Measurements from ENCODE around the gene STYXL1. TPM values are rescaled to one million over a fixed set of nuclear protein-coding genes. Genes with fewer than 3 reads are reported as not detected.

STYXL1 gene
- total and polyA plus RNA-seq, 2 experiments from 2014 or later, result 28.0 to 39.2 TPM

GRCh38 chr7:75996476-75996875 lies 51.3 kb downstream of the STYXL1 start:
- Histone ChIP-seq H2AFZ (no peak overlapping the region), H3K4me2 (no peak overlapping the region), H4K20me1 (replicated peaks; ENCODE audit: insufficient read depth) (no peaks in the 10 kb centered on the region), H3F3A (replicated peaks; ENCODE audit: low read depth) (peaks cover 10% of the 10 kb centered on the region; the same call in 1 of the 2 replicates), H3K36me3 (ENCODE audit: insufficient read depth) (no peaks in the 10 kb centered on the region), H3K4me3 (no peak overlapping the region), H3K79me2 (replicated peaks; ENCODE audit: insufficient read depth) (no peaks in the 10 kb centered on the region), H3K27me3 (ENCODE audit: insufficient read depth) (no peaks in the 10 kb centered on the region), H3K9me2 (ENCODE audit: insufficient read depth) (no peaks in the 10 kb centered on the region), H3K4me1 (ENCODE audit: insufficient read depth) (peaks cover 11% of the 10 kb centered on the region), H3K27ac (ENCODE audit: low read depth) (no peak overlapping the region)
- H3K4me3 Mint-ChIP-seq, result no peak overlapping the region; the same call in 2 of the 3 replicates
- peaks cover 6% of the 10 kb centered on the region for H3K27me3 Mint-ChIP-seq (ENCODE audit: insufficient read depth, low read depth, poor library complexity)
- H3K36me3 Mint-ChIP-seq (ENCODE audit: low read depth), result peaks cover 18% of the 10 kb centered on the region
- no peak overlapping the region for H3K27ac Mint-ChIP-seq
- H3K9me3 Mint-ChIP-seq, result no peaks in the 10 kb centered on the region; the same call in 1 of the 3 replicates
- TF ChIP-seq EZH2 (IDR thresholded peaks at IDR 0.05; ENCODE audit: low read depth, unreplicated experiment), result no peak
- DNase-seq (ENCODE audit: low spot score) (no peak), ATAC-seq (no peak)
- H3K4me1 Mint-ChIP-seq, result peaks cover 18% of the 10 kb centered on the region; the same call in 2 of the 3 replicates

GRCh38 chr7:75995996-75996395 lies 51.8 kb downstream of the STYXL1 start:
- no peaks in the 10 kb centered on the region for H4K20me1 ChIP-seq (replicated peaks; ENCODE audit: insufficient read depth)
- Mint-ChIP-seq H3K36me3 (ENCODE audit: low read depth) (peaks cover 18% of the 10 kb centered on the region), H3K4me3 (peak overlapping the region; percentile 27; the same call in 1 of the 3 replicates), H3K9me3 (no peaks in the 10 kb centered on the region; the same call in 2 of the 3 replicates), H3K27me3 (ENCODE audit: insufficient read depth, low read depth, poor library complexity) (peaks cover 6% of the 10 kb centered on the region), H3K27ac (no peak overlapping the region), H3K4me1 (peaks cover 20% of the 10 kb centered on the region)
- no peaks in the 10 kb centered on the region for H3K79me2 ChIP-seq (replicated peaks; ENCODE audit: insufficient read depth)
- no peak overlapping the region for H3K4me2 ChIP-seq
- peaks cover 11% of the 10 kb centered on the region for H3K4me1 ChIP-seq (ENCODE audit: insufficient read depth)
- ATAC-seq (no peak), DNase-seq (ENCODE audit: low spot score) (no peak)
- no peaks in the 10 kb centered on the region for H3K27me3 ChIP-seq (ENCODE audit: insufficient read depth)
- H3K4me3 ChIP-seq, result no peak overlapping the region
- H3F3A ChIP-seq (replicated peaks; ENCODE audit: low read depth), result peaks cover 10% of the 10 kb centered on the region; the same call in 1 of the 2 replicates
- no peaks in the 10 kb centered on the region for H3K9me2 ChIP-seq (ENCODE audit: insufficient read depth)
- no peak for TF ChIP-seq ZNF462 (CRISPR knock-in tag; IDR thresholded peaks at IDR 0.05)
- no peak overlapping the region for H2AFZ ChIP-seq
- no peak overlapping the region for H3K27ac ChIP-seq (ENCODE audit: low read depth)
- no peaks in the 10 kb centered on the region for H3K36me3 ChIP-seq (ENCODE audit: insufficient read depth)

Data from GM23338 (cell line).